A172 (cell line): Measurements from ENCODE around the gene FAM161A. TPM values are rescaled to one million over a fixed set of nuclear protein-coding genes. Genes with fewer than 3 reads are reported as not detected.
"Not testable (repeated sequence)": the region's sequence is repeated elsewhere in the genome, so short reads cannot be mapped to it uniquely, and the experiment has no call there.

ENCODE experiments used
- DNase-seq: peaks from one replicate; pipeline ENCODE4 v3.0.0-alpha.2; 2015; ENCODE audit warnings: low spot score
- total RNA-seq: library from RNA; depleted of rRNA; stranded (reverse); fragments of >200 nt; shearing (Covaris generic); gene quantifications from 2 replicates; pipeline ENCODE4 v1.2.3, GENCODE V29; 2014; rRNA removed

Gene FAM161A
- 4.0 and 4.5 TPM in 2 replicates for total RNA-seq

GRCh38 chr2:61853847-61854563 is at the start of gene FAM161A:
TSS of gene FAM161A (minus strand) at chr2:61854060. CDS start at chr2:61854041, 19 bp downstream.
- peak; percentile 77 for DNase-seq

- DNase-seq: no peak
Measured at GRCh38 chr2:61900281-61900680, 46.4 kb upstream of the FAM161A start.

- DNase-seq: peak; percentile 36
Measured at GRCh38 chr2:61898810-61899209, 45.0 kb upstream of the FAM161A start.

- peak; percentile 70 for DNase-seq
Measured at GRCh38 chr2:61888267-61889055, 34.6 kb upstream of the FAM161A start, which contains the start of gene CCT4. TSS of gene CCT4 (minus strand) at chr2:61888656. CDS start at chr2:61888507, 149 bp downstream.

GRCh38 chr2:61887717-61888266 is 33.9 kb upstream of the FAM161A start:
- DNase-seq: peak; percentile 39

- DNase-seq: no peak
Measured at GRCh38 chr2:61885896-61886603, 32.2 kb upstream of the FAM161A start.

GRCh38 chr2:61882850-61883249 is 29.0 kb upstream of the FAM161A start:
- no peak for DNase-seq

GRCh38 chr2:61879351-61879750 is 25.5 kb upstream of the FAM161A start:
- not testable (repeated sequence) for DNase-seq

- DNase-seq: no peak
Measured at GRCh38 chr2:61878761-61879160, 24.9 kb upstream of the FAM161A start.

- DNase-seq: no peak
Measured at GRCh38 chr2:61877571-61878245, 23.8 kb upstream of the FAM161A start.

GRCh38 chr2:61876400-61876799 is 22.5 kb upstream of the FAM161A start:
- no peak for DNase-seq

GRCh38 chr2:61866482-61867089 is 12.7 kb upstream of the FAM161A start:
- DNase-seq: not testable (repeated sequence)

GRCh38 chr2:61862085-61862484 is 8.2 kb upstream of the FAM161A start:
- DNase-seq: no peak

- no peak for DNase-seq
Measured at GRCh38 chr2:61857224-61857623, 3.4 kb upstream of the FAM161A start.

GRCh38 chr2:61855318-61855613 is 1.4 kb upstream of the FAM161A start:
- no peak for DNase-seq

GRCh38 chr2:61854564-61855317 is 881 bp upstream of the FAM161A start:
- DNase-seq: peak; percentile 99

- peak; percentile 25 for DNase-seq
Measured at GRCh38 chr2:61853086-61853846, 594 bp downstream of the FAM161A start.

GRCh38 chr2:61851270-61851669 is 2.6 kb downstream of the FAM161A start:
- not testable (repeated sequence) for DNase-seq

- no peak for DNase-seq
Measured at GRCh38 chr2:61845320-61845719, 8.5 kb downstream of the FAM161A start.

GRCh38 chr2:61841286-61841685 is 12.6 kb downstream of the FAM161A start:
- DNase-seq: no peak
